Tibial nerve (tissue), 4 donors: ENCODE data around the gene CGB7.

Source experiments
- EP300 ChIP-seq, 2 donors: sonication (generic); formaldehyde crosslinking; IDR thresholded peaks; one replicate each; pipeline ENCODE4 v1.6.1; 2017; ENCODE audit warnings: antibody characterized with exemption in 2 of 2, mild to moderate bottlenecking in 1 of 2
- POLR2A ChIP-seq, 2 donors: fragments of 450-650 bp; IDR thresholded peaks; one replicate each; pipeline ENCODE4 v1.6.1; 2017; ENCODE audit warnings: antibody characterized with exemption in 2 of 2, mild to moderate bottlenecking in 2 of 2, moderate library complexity in 2 of 2
- TF ChIP-seq, protein P1 (sequence below), 5 experiments: fragments of 200-600 bp in 3 of 5; fragments of 450-650 bp in 2 of 5; sonication (generic) in 3 of 5; IDR thresholded peaks; one replicate each; pipeline ENCODE4 v1.5.1; 2016 to 2019; ENCODE audit warnings: antibody characterized with exemption in 5 of 5, mild to moderate bottlenecking in 3 of 5, moderate library complexity in 2 of 5

DNA sequence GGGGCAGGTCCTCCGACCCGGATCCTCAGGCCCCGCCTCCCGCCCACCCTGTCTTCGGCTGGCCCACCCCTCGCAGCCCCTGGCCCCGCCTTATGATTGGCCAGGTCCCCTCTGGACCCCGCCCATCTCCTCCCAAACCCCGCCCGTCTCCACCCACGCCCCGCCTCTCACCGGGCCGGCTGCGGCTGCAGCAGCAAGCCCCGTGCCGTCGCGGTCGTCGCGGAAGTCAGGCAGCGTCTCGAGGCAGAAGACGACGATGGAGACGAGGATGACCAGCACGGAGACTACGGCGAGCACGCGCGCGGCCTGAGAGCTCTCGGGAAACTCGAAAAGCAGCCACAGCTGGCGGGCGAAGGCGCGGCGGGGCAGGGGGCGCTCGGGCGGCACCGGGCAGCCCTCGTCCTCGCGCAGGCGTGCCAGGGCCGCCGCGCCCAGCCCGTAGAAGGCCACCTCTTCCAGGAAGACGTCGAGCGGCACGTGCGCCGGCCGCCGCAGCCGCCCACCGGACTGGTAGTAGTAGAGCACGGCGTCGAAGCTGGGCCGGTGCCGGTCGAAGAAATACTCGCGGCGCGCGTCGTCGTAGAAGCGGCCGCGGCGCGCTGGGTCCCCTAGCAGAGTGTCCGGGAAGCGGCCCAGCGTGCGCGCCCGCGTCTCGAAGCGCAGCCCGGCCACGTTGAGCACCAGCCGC, 14.5 kb upstream of the CGB7 start:
- TF ChIP-seq, protein P1, sequence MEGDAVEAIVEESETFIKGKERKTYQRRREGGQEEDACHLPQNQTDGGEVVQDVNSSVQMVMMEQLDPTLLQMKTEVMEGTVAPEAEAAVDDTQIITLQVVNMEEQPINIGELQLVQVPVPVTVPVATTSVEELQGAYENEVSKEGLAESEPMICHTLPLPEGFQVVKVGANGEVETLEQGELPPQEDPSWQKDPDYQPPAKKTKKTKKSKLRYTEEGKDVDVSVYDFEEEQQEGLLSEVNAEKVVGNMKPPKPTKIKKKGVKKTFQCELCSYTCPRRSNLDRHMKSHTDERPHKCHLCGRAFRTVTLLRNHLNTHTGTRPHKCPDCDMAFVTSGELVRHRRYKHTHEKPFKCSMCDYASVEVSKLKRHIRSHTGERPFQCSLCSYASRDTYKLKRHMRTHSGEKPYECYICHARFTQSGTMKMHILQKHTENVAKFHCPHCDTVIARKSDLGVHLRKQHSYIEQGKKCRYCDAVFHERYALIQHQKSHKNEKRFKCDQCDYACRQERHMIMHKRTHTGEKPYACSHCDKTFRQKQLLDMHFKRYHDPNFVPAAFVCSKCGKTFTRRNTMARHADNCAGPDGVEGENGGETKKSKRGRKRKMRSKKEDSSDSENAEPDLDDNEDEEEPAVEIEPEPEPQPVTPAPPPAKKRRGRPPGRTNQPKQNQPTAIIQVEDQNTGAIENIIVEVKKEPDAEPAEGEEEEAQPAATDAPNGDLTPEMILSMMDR (IDR thresholded peaks at IDR 0.05): no peak
- no peak for TF ChIP-seq POLR2A (IDR thresholded peaks at IDR 0.05)
- no peak for TF ChIP-seq EP300 (IDR thresholded peaks at IDR 0.05)
